PC-9 (cell line): ENCODE measurements around the gene RAB11FIP4. TPM values are rescaled to one million over a fixed set of nuclear protein-coding genes. Genes with fewer than 3 reads are reported as not detected.

Experiments used
- BruUV-seq: library from RNA; stranded (reverse); fragments of 400-500 nt; replicated peaks from 2 replicates; lab custom pipeline; 2021; lab: Mats Ljungman, UMichigan
- CTCF ChIA-PET: fragments of 300-600 bp; sonication (Branson Sonifier 250); formaldehyde crosslinking; loops from one replicate; lab custom pipeline; 2022; ENCODE audit warnings: antibody characterized with exemption; lab: Charles Lee
- POLR2A ChIA-PET: fragments of 300-600 bp; sonication (Branson Sonifier 250); formaldehyde crosslinking; loops from one replicate; lab custom pipeline; 2022; ENCODE audit warnings: antibody characterized with exemption; ENCODE audit not compliant: unreplicated experiment; lab: Charles Lee
- DNase-seq, 2 experiments: peaks; one replicate each; pipeline versions ENCODE4 v3.0.0 to v3.0.0-alpha.2; 2015 to 2022; ENCODE audit warnings: mixed read lengths in 1 of 2
- H2AFZ ChIP-seq: fragments of 200-600 bp; sonication (generic); 2 replicates; pipeline ENCODE4 v1.8.1; 2017; ENCODE audit warnings: antibody characterized with exemption
- H3F3A ChIP-seq: fragments of 200-600 bp; sonication (generic); 2 replicates; pipeline ENCODE4 v1.8.1; 2017; ENCODE audit warnings: antibody characterized with exemption, mild to moderate bottlenecking, low read depth; ENCODE audit not compliant: insufficient read depth
- H3K27ac ChIP-seq: fragments of 200-600 bp; sonication (generic); 2 replicates; pipeline ENCODE4 v1.6.1; 2016; ENCODE audit warnings: mixed run types
- H3K27me3 ChIP-seq: fragments of 200-600 bp; sonication (generic); 2 replicates; pipeline ENCODE4 v1.6.1; 2016; ENCODE audit warnings: low read depth, mixed run types; ENCODE audit not compliant: insufficient read depth
- H3K36me3 ChIP-seq: fragments of 200-600 bp; sonication (generic); 2 replicates; pipeline ENCODE4 v1.6.1; 2016; ENCODE audit warnings: low read depth, mixed run types
- H3K4me1 ChIP-seq: fragments of 200-600 bp; sonication (generic); replicated peaks from 2 replicates; pipeline ENCODE4 v1.6.1; 2016; ENCODE audit warnings: mixed run types; ENCODE audit not compliant: insufficient read depth
- H3K4me2 ChIP-seq: fragments of 200-600 bp; sonication (generic); 2 replicates; pipeline ENCODE4 v1.6.1; 2017; ENCODE audit warnings: mixed run types
- H3K4me3 ChIP-seq: fragments of 200-600 bp; sonication (generic); 2 replicates; pipeline ENCODE4 v1.6.1; 2016; ENCODE audit warnings: mixed run types
- H3K79me2 ChIP-seq: fragments of 200-600 bp; sonication (generic); 2 replicates; pipeline ENCODE4 v1.6.1; 2017; ENCODE audit warnings: low read depth, mixed run types
- H3K9me2 ChIP-seq: fragments of 200-600 bp; sonication (generic); 2 replicates; pipeline ENCODE4 v1.8.1; 2017; ENCODE audit warnings: mild to moderate bottlenecking; ENCODE audit not compliant: insufficient read depth
- H3K9me3 ChIP-seq: fragments of 200-600 bp; sonication (generic); 2 replicates; pipeline ENCODE4 v1.8.1; 2016; ENCODE audit warnings: low read depth; ENCODE audit not compliant: insufficient read depth
- H4K20me1 ChIP-seq: fragments of 200-600 bp; sonication (generic); 2 replicates; pipeline ENCODE4 v1.8.1; 2017; ENCODE audit not compliant: insufficient read depth
- EZH2 ChIP-seq: fragments of 200-600 bp; sonication (generic); IDR thresholded peaks from 2 replicates; pipeline ENCODE4 v1.8.0; 2017; ENCODE audit warnings: antibody characterized with exemption, low read depth
- intact Hi-C: fragments of 100-400 bp; cut with micrococcal nuclease; formaldehyde crosslinking; loops from one replicate; pipeline ENCODE4 v1.10.0; 2022; ENCODE audit not compliant: unreplicated experiment
- microRNA-seq: library from miRNA; unstranded; fragments of <30 nt; microRNA quantifications from one replicate; pipeline ENCODE4 v1.2.0, GENCODE V29; 2021; ENCODE audit warnings: borderline number of aligned reads, borderline replicate concordance
- total RNA-seq: library from RNA; stranded (reverse); gene quantifications from 2 replicates; pipeline ENCODE4 v1.2.3, GENCODE V29; 2021
- TF ChIP-seq, protein P1 (sequence below): fragments of 200-600 bp; sonication (generic); conservative IDR thresholded peaks from 2 replicates; pipeline ENCODE4 v1.6.1; 2017; ENCODE audit warnings: mixed run types, antibody characterized with exemption, mild to moderate bottlenecking, moderate library complexity

RAB11FIP4 gene
- total RNA-seq, 1 experiment from 2014 or later: 22.9 TPM

DNA sequence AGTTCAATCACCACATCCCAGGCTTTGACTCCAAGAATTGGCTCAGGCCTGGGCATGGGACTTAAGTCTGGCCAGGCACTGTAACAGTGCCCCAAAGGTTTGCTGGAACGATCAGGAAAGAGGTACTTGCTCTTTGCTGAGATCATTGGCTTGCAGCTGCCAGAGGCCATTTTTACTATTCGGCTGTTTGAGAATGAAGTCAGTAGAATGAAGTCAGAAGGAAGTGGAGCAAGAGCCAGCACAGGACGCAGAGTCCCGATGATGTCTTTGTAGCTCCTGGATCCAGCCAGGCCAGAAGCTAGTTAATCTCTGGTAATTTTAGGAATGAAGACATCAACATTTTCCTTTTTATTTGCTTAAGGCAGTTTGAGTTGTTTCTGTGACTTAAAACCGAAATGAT lies 195.5 kb downstream of the RAB11FIP4 start:
- TF ChIP-seq EZH2: no peak
- TF ChIP-seq, protein P1, sequence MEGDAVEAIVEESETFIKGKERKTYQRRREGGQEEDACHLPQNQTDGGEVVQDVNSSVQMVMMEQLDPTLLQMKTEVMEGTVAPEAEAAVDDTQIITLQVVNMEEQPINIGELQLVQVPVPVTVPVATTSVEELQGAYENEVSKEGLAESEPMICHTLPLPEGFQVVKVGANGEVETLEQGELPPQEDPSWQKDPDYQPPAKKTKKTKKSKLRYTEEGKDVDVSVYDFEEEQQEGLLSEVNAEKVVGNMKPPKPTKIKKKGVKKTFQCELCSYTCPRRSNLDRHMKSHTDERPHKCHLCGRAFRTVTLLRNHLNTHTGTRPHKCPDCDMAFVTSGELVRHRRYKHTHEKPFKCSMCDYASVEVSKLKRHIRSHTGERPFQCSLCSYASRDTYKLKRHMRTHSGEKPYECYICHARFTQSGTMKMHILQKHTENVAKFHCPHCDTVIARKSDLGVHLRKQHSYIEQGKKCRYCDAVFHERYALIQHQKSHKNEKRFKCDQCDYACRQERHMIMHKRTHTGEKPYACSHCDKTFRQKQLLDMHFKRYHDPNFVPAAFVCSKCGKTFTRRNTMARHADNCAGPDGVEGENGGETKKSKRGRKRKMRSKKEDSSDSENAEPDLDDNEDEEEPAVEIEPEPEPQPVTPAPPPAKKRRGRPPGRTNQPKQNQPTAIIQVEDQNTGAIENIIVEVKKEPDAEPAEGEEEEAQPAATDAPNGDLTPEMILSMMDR: no peak
- Histone ChIP-seq H3K79me2 (peaks cover 22% of the 10 kb centered on the region), H4K20me1 (peaks cover 8% of the 10 kb centered on the region; the same call in 1 of the 2 replicates), H3K9me3 (no peaks in the 10 kb centered on the region), H3K27me3 (no peaks in the 10 kb centered on the region), H3K36me3 (peaks cover 31% of the 10 kb centered on the region), H3K4me1 (peaks cover 16% of the 10 kb centered on the region), H3K9me2 (no peaks in the 10 kb centered on the region), H3K4me2 (no peak overlapping the region), H3K4me3 (no peak overlapping the region), H3K27ac (no peak overlapping the region), H2AFZ (no peak overlapping the region), H3F3A (peaks cover 6% of the 10 kb centered on the region; the same call in 1 of the 2 replicates)
- CTCF ChIA-PET: no interaction called here
- no TSS peak for BruUV-seq
- DNase-seq: no peak
- intact Hi-C loops: no loop called here
- POLR2A ChIA-PET: no interaction called here

DNA sequence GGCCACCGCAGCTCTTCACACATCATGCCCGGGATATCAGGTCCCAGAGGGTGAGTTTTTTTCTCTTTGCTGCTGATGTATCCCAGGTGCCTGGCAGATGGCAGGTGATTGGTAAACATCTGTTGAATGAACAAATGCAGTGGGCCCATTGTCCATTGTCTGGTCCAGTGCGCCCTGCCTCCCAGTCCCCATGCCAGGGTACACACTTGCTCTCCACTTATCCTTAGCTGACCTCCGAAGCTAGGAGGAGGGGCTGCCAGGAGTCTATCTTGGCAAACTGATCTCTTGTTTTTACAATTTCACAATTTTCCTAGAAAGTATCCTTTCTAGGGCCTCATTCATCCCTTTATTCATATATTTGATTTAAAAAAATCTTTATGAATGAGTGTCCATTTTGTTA lies 196.0 kb downstream of the RAB11FIP4 start:
- Histone ChIP-seq H2AFZ (no peak overlapping the region), H4K20me1 (peaks cover 8% of the 10 kb centered on the region; the same call in 1 of the 2 replicates), H3K27me3 (no peaks in the 10 kb centered on the region), H3K4me3 (no peak overlapping the region), H3K9me2 (no peaks in the 10 kb centered on the region), H3K9me3 (no peaks in the 10 kb centered on the region), H3K36me3 (peaks cover 31% of the 10 kb centered on the region), H3F3A (peaks cover 1% of the 10 kb centered on the region; the same call in 1 of the 2 replicates), H3K27ac (no peak overlapping the region), H3K79me2 (peaks cover 17% of the 10 kb centered on the region), H3K4me1 (peaks cover 11% of the 10 kb centered on the region), H3K4me2 (no peak overlapping the region)
- BruUV-seq: no TSS peak
- ChIA-PET CTCF (no interaction called here), POLR2A (no interaction called here)
- intact Hi-C loops: no loop called here
- TF ChIP-seq, protein P1: no peak
- TF ChIP-seq EZH2: no peak
- DNase-seq: no peak

Small RNA genes lying within 50 kb of the gene (microRNA-seq; reads per million reads assigned to microRNA genes)
- gene MIR193A (1,116 reads per million, percentile 77 among the genes with 10 or more reads in this experiment), gene MIR365B (12.1 reads per million, percentile 22 among the genes with 10 or more reads in this experiment), gene MIR4725 (5.4 reads per million)

Other genes starting within 250 kb of the RAB11FIP4 start
- not detected in 2 replicates for gene OMG, start 94.4 kb upstream of the RAB11FIP4 start, total RNA-seq
- gene EVI2B, start 77.6 kb upstream of the RAB11FIP4 start, total RNA-seq: not detected in 2 replicates
- gene EVI2A, start 70.1 kb upstream of the RAB11FIP4 start, total RNA-seq: not detected in 2 replicates